Measurements from ENCODE around the gene B4GALNT4.
"Not testable (repeated sequence)": the region's sequence is repeated elsewhere in the genome, so short reads cannot be mapped to it uniquely, and the experiment has no call there.

The B4GALNT4 gene

GRCh38 chr11:369336-370018 is at the start of gene B4GALNT4:
B4GALNT4 (plus strand) TSS chr11:369499; CDS start chr11:369804, 305 bp downstream.
- DNase-seq, result no peak

GRCh38 chr11:319888-320273 is 49.4 kb upstream of the B4GALNT4 start:
- DNase-seq, result not testable (repeated sequence)

- no peak for DNase-seq
Measured at GRCh38 chr11:324156-324555, 45.1 kb upstream of the B4GALNT4 start.

- DNase-seq, result not testable (repeated sequence)
Measured at GRCh38 chr11:324593-325517, 44.4 kb upstream of the B4GALNT4 start.

- no peak for DNase-seq
Measured at GRCh38 chr11:325796-326591, 43.3 kb upstream of the B4GALNT4 start.

GRCh38 chr11:326592-326841 is 42.8 kb upstream of the B4GALNT4 start:
- no peak for DNase-seq

- DNase-seq, result no peak
Measured at GRCh38 chr11:326842-327580, 42.3 kb upstream of the B4GALNT4 start.

GRCh38 chr11:327581-327923 is 41.7 kb upstream of the B4GALNT4 start:
- no peak for DNase-seq

GRCh38 chr11:328012-328411 is 41.3 kb upstream of the B4GALNT4 start:
- no peak for DNase-seq

- not testable (repeated sequence) for DNase-seq
Measured at GRCh38 chr11:328516-329100, 40.7 kb upstream of the B4GALNT4 start.

- no peak for DNase-seq
Measured at GRCh38 chr11:329886-330253, 39.4 kb upstream of the B4GALNT4 start.

GRCh38 chr11:330307-330693 is 39.0 kb upstream of the B4GALNT4 start:
- DNase-seq, result no peak

- DNase-seq, result no peak
Measured at GRCh38 chr11:330694-331357, 38.5 kb upstream of the B4GALNT4 start.

- no peak for DNase-seq
Measured at GRCh38 chr11:331358-332060, 37.8 kb upstream of the B4GALNT4 start.

- DNase-seq, result no peak
Measured at GRCh38 chr11:332651-333480, 36.4 kb upstream of the B4GALNT4 start.

- DNase-seq, result not testable (repeated sequence)
Measured at GRCh38 chr11:333616-334263, 35.6 kb upstream of the B4GALNT4 start.

- DNase-seq, result no peak
Measured at GRCh38 chr11:334264-334994, 34.9 kb upstream of the B4GALNT4 start.

- no peak for DNase-seq
Measured at GRCh38 chr11:335779-336658, 33.3 kb upstream of the B4GALNT4 start.

Data from DMS79 treated with DMSO at 0.1 percent for 48 hours (cell line).